ENCODE measurements around the gene RBBP7. TPM values are rescaled to one million over a fixed set of nuclear protein-coding genes. Genes with fewer than 3 reads are reported as not detected.
A peak's percentile ranks its signal among the peaks of the same experiment; 100 is the strongest.

Gene RBBP7
- total and polyA plus RNA-seq, 2 of the 13 experiments (the other 11 are each of a cell fraction or from before 2014, with no cell fraction given): 89.5 to 145 TPM

DNA sequence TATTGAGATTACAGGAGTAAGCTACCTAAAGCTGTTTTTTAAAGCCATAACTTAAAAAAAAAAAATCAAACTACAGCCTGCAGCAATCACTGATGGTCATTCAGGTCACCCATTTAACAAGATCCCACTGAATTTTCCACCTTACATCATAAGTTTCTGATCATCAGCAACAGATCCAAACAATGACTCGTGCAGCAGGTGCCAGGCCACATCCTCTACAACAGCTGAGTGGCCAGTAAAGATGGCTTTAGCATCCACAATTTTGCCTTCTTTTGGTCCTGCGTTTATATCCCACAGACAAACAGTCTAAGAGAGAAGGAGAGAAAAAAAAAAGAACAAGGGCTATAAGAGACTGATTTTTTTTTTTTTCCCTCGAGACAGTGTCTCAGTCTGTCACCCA lies 16.6 kb downstream of the RBBP7 start:
- H3K27me3 ChIP-seq (ENCODE audit: control insufficient read depth in 1 of 2, insufficient read depth in 2 of 2, low read length in 2 of 2): no peaks in the 10 kb centered on the region
- H3K27ac ChIP-seq (ENCODE audit: extremely low read length, insufficient read depth, low read length): no peak overlapping the region
- peaks cover 14% of the 10 kb centered on the region for H3K79me2 ChIP-seq (ENCODE audit: insufficient read depth, low read length)
- H3K4me1 ChIP-seq (ENCODE audit: insufficient read depth, low read length): no peaks in the 10 kb centered on the region
- TF ChIP-seq, protein P1, sequence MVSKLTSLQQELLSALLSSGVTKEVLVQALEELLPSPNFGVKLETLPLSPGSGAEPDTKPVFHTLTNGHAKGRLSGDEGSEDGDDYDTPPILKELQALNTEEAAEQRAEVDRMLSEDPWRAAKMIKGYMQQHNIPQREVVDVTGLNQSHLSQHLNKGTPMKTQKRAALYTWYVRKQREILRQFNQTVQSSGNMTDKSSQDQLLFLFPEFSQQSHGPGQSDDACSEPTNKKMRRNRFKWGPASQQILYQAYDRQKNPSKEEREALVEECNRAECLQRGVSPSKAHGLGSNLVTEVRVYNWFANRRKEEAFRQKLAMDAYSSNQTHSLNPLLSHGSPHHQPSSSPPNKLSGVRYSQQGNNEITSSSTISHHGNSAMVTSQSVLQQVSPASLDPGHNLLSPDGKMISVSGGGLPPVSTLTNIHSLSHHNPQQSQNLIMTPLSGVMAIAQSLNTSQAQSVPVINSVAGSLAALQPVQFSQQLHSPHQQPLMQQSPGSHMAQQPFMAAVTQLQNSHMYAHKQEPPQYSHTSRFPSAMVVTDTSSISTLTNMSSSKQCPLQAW (CRISPR knock-in tag; IDR thresholded peaks at IDR 0.05): no peak
- TF ChIP-seq, protein P2, sequence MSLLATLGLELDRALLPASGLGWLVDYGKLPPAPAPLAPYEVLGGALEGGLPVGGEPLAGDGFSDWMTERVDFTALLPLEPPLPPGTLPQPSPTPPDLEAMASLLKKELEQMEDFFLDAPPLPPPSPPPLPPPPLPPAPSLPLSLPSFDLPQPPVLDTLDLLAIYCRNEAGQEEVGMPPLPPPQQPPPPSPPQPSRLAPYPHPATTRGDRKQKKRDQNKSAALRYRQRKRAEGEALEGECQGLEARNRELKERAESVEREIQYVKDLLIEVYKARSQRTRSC (CRISPR knock-in tag; IDR thresholded peaks at IDR 0.05; ENCODE audit: low read depth): no peak
- TF ChIP-seq ZSCAN30 (CRISPR knock-in tag; IDR thresholded peaks at IDR 0.05): no peak
- TF ChIP-seq SOX6 (IDR thresholded peaks at IDR 0.05): no peak
- no peak for TF ChIP-seq SOX6 (CRISPR knock-in tag; IDR thresholded peaks at IDR 0.05)
- no peak overlapping the region for H3K9ac ChIP-seq (ENCODE audit: insufficient read depth, low read depth, low read length)
- DNase-seq (ENCODE audit: low spot score) (no peak), ATAC-seq (no peak), FAIRE-seq (no peak)
- in situ Hi-C loops (cut with HindIII; ENCODE audit: extremely low pct_ligation_motif_present, low pct_unique_long_range_greater_than_20kb) (no loop called here), intact Hi-C loops (cut with micrococcal nuclease; ENCODE audit: unreplicated experiment) (no loop called here)
- H3K4me3 ChIP-seq (replicated peaks in 1 of 3; ENCODE audit: insufficient read depth in 1 of 3, low read depth in 2 of 3, low read length in 3 of 3): no peak overlapping the region
- ChIA-PET POLR2A (no interaction called here), CTCF (ENCODE audit: low intra/inter-chr PET ratio, low total read pairs) (no interaction called here)
- no peaks in the 10 kb centered on the region for H4K20me1 ChIP-seq (ENCODE audit: insufficient read depth, low read length)
- H3K9me3 ChIP-seq (ENCODE audit: low read length): no peaks in the 10 kb centered on the region
- WGBS (ENCODE audit: low lambda C conversion rate): 91% methylated on average over 3 of the region's 3 CpGs
- H3K36me3 ChIP-seq (replicated peaks in 1 of 2; ENCODE audit: control insufficient read depth in 1 of 2, insufficient read depth in 2 of 2, low read length in 2 of 2): peaks cover 1 to 45% of the 10 kb centered on the region in 2 experiments; a peak in 4 of 5 replicates
- no TSS peak for BruUV-seq (replicated peaks)
- H3K4me2 ChIP-seq (ENCODE audit: low read depth, low read length): no peak overlapping the region
- no peak overlapping the region for H2AFZ ChIP-seq (ENCODE audit: low read length)

DNA sequence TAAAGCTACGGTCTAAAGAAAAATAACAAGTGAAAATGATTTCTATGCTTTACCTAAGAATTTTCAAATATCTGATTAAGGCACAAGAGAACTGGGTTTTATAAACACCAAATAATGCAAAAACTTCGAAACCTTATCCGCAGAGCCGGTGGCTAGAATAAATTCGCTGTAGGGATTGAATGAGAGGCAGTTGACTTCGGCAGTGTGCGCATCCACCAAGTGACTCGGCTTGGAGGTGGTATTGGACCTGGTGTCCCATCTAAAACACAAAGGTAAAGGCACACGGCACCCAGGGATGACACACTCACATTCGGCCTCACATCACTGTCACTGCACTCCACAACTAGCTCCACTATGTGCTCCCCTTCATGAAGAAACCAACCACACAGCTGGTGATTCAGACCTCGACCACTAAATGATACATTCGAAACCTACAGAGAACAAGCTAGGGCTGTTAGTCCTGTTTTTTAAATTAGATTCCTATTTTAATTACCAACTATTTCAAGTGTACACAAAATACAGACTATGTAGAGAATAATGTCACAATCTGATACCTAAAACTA lies 17.5 kb downstream of the RBBP7 start:
- H3K9me3 ChIP-seq (ENCODE audit: low read length): no peaks in the 10 kb centered on the region
- no peak overlapping the region for H3K9ac ChIP-seq (ENCODE audit: insufficient read depth, low read depth, low read length)
- over 99% methylated on average over 10 of the region's 12 CpGs for WGBS (ENCODE audit: low lambda C conversion rate)
- FAIRE-seq (no peak), DNase-seq (ENCODE audit: low spot score) (no peak), ATAC-seq (no peak)
- H3K4me3 ChIP-seq (replicated peaks in 1 of 3; ENCODE audit: insufficient read depth in 1 of 3, low read depth in 2 of 3, low read length in 3 of 3): no peak overlapping the region
- H3K27ac ChIP-seq (ENCODE audit: extremely low read length, insufficient read depth, low read length): no peak overlapping the region
- H2AFZ ChIP-seq (ENCODE audit: low read length): no peak overlapping the region
- peaks cover 12% of the 10 kb centered on the region for H3K79me2 ChIP-seq (ENCODE audit: insufficient read depth, low read length)
- TSS peak; percentile 35 for BruUV-seq (replicated peaks)
- no peak for TF ChIP-seq TBL1XR1 (IDR thresholded peaks at IDR 0.05; ENCODE audit: borderline replicate concordance, low read length, partially characterized antibody)
- TF ChIP-seq JDP2 (CRISPR knock-in tag; IDR thresholded peaks at IDR 0.05; ENCODE audit: borderline replicate concordance): no peak
- no peak for TF ChIP-seq YY1 (IDR thresholded peaks at IDR 0.05; ENCODE audit: insufficient read depth, insufficient replicate concordance, low read depth, low read length)
- peaks cover 1 to 43% of the 10 kb centered on the region in 2 experiments; a peak in 4 of 5 replicates for H3K36me3 ChIP-seq (replicated peaks in 1 of 2; ENCODE audit: control insufficient read depth in 1 of 2, insufficient read depth in 2 of 2, low read length in 2 of 2)
- in situ Hi-C loops (cut with HindIII; ENCODE audit: extremely low pct_ligation_motif_present, low pct_unique_long_range_greater_than_20kb) (no loop called here), intact Hi-C loops (cut with micrococcal nuclease; ENCODE audit: unreplicated experiment) (no loop called here)
- no peak overlapping the region for H3K4me2 ChIP-seq (ENCODE audit: low read depth, low read length)
- ChIA-PET POLR2A (no interaction called here), CTCF (ENCODE audit: low intra/inter-chr PET ratio, low total read pairs) (no interaction called here)
- no peaks in the 10 kb centered on the region for H4K20me1 ChIP-seq (ENCODE audit: insufficient read depth, low read length)
- no peaks in the 10 kb centered on the region for H3K4me1 ChIP-seq (ENCODE audit: insufficient read depth, low read length)
- H3K27me3 ChIP-seq (ENCODE audit: control insufficient read depth in 1 of 2, insufficient read depth in 2 of 2, low read length in 2 of 2): no peaks in the 10 kb centered on the region

Data from HepG2 (cell line).